ENCODE measurements around the gene TMEM250. TPM values are rescaled to one million over a fixed set of nuclear protein-coding genes. Genes with fewer than 3 reads are reported as not detected.

The TMEM250 gene
- total RNA-seq, 1 experiment from 2014 or later, result 78.4 TPM

Other genes with a start within 250 kb of the TMEM250 start
- gene CAMSAP1, start 211.3 kb downstream of the TMEM250 start, total RNA-seq (2014; rRNA removed; shearing (Covaris generic); ENCODE audit: low replicate concordance), result 11.1 and 14.5 TPM in 2 replicates
- gene UBAC1, start 157.5 kb downstream of the TMEM250 start, total RNA-seq (2014; rRNA removed; shearing (Covaris generic); ENCODE audit: low replicate concordance), result 49.9 and 81.3 TPM in 2 replicates
- gene NACC2, start 23.6 kb downstream of the TMEM250 start, total RNA-seq (2014; rRNA removed; shearing (Covaris generic); ENCODE audit: low replicate concordance), result 13.4 and 22.4 TPM in 2 replicates
- gene LHX3, start 86.3 kb upstream of the TMEM250 start, total RNA-seq (2014; rRNA removed; shearing (Covaris generic); ENCODE audit: low replicate concordance), result not detected in 2 replicates
- gene QSOX2, start 126.9 kb upstream of the TMEM250 start, total RNA-seq (2014; rRNA removed; shearing (Covaris generic); ENCODE audit: low replicate concordance), result 22.7 and 28.2 TPM in 2 replicates
- gene CCDC187, start 185.2 kb upstream of the TMEM250 start, total RNA-seq (2014; rRNA removed; shearing (Covaris generic); ENCODE audit: low replicate concordance), result 0.02 TPM in 1 of 2 replicates, not detected in the other
- 31.4 and 46.3 TPM in 2 replicates for gene GPSM1, start 208.7 kb upstream of the TMEM250 start, total RNA-seq (2014; rRNA removed; shearing (Covaris generic); ENCODE audit: low replicate concordance)
- gene DNLZ, start 244.9 kb upstream of the TMEM250 start, total RNA-seq (2014; rRNA removed; shearing (Covaris generic); ENCODE audit: low replicate concordance), result 15.2 and 47.9 TPM in 2 replicates